Endothelial cell of umbilical vein (primary cell): Measurements from ENCODE around the gene DPP6. TPM values are rescaled to one million over a fixed set of nuclear protein-coding genes. Genes with fewer than 3 reads are reported as not detected.

Experiments used
- BruUV-seq: library from RNA; stranded (reverse); fragments of 400-500 nt; replicated peaks from 2 replicates; lab custom pipeline; 2021; lab: Mats Ljungman, UMichigan
- CTCF ChIA-PET: fragments of 300-600, 350-600 bp; sonication (Branson Sonifier 250); formaldehyde crosslinking; loops from one replicate; lab custom pipeline; 2021; ENCODE audit warnings: antibody characterized with exemption, inconsistent platforms; lab: Charles Lee
- POLR2A ChIA-PET: fragments of 300-600, 350-600 bp; sonication (Branson Sonifier 250); formaldehyde crosslinking; loops from one replicate; lab custom pipeline; 2021; ENCODE audit warnings: antibody characterized with exemption, inconsistent platforms; lab: Charles Lee
- DNase-seq: peaks from one replicate; pipeline ENCODE4 v3.0.0-alpha.2; 2011; ENCODE audit warnings: low read depth, low spot score
- FAIRE-seq: peaks from 2 replicates; lab custom pipeline; 2011; peaks lifted over from hg19 to GRCh38; lab: Jason Lieb, UNC
- H2AFZ ChIP-seq: 2 replicates; pipeline ENCODE4 v1.6.0; 2012; ENCODE audit warnings: low read depth, low read length, control low read depth, inconsistent platforms
- H3K27ac ChIP-seq: 2 replicates; pipeline ENCODE4 v1.5.1; 2011; ENCODE audit warnings: low read depth, mild to moderate bottlenecking, control low read depth, low read length, moderate library complexity; ENCODE audit not compliant: insufficient read depth
- H3K27me3 ChIP-seq, 2 experiments: 2 replicates each; pipeline versions ENCODE4 v1.6.0 to v1.6.1; 2011; ENCODE audit warnings: low read length in 2 of 2, mixed read lengths in 1 of 2; ENCODE audit not compliant: control insufficient read depth in 2 of 2, insufficient read depth in 2 of 2
- H3K36me3 ChIP-seq, 2 experiments: 2 replicates in 1 of 2; 3 replicates in 1 of 2; pipeline ENCODE4 v1.5.1; 2011; ENCODE audit warnings: low read length in 2 of 2, mild to moderate bottlenecking in 1 of 2, moderate library complexity in 1 of 2; ENCODE audit not compliant: control insufficient read depth in 2 of 2, insufficient read depth in 2 of 2; ENCODE audit errors: extremely low read depth in 1 of 2
- H3K4me1 ChIP-seq: 3 replicates; pipeline ENCODE4 v1.5.1; 2011; ENCODE audit warnings: mild to moderate bottlenecking, low read length; ENCODE audit not compliant: control insufficient read depth, insufficient read depth; ENCODE audit errors: extremely low read depth
- H3K4me2 ChIP-seq: 2 replicates; pipeline ENCODE4 v1.6.1; 2011; ENCODE audit warnings: low read length, control low read depth, mixed read lengths; ENCODE audit not compliant: insufficient read depth
- H3K4me3 ChIP-seq, 3 experiments: fragments of 200-600 bp in 1 of 3; sonication (generic), shearing (Covaris generic) in 1 of 3; replicated peaks in 1 of 3; 2 replicates each; pipeline ENCODE4 v1.5.1; 2011 to 2016; ENCODE audit warnings: control low read depth in 3 of 3, low read length in 3 of 3, mild to moderate bottlenecking in 2 of 3, inconsistent platforms in 1 of 3, low read depth in 1 of 3, moderate library complexity in 1 of 3; ENCODE audit not compliant: insufficient read depth in 1 of 3
- H3K79me2 ChIP-seq: 2 replicates; pipeline ENCODE4 v1.6.0; 2012; ENCODE audit warnings: low read length, inconsistent platforms; ENCODE audit not compliant: control insufficient read depth, insufficient read depth
- H3K9ac ChIP-seq: replicated peaks from 2 replicates; pipeline ENCODE3; 2011; ENCODE audit warnings: low read length, control low read depth; ENCODE audit not compliant: insufficient read depth; ENCODE audit errors: extremely low read depth
- H3K9me1 ChIP-seq: replicated peaks from 3 replicates; pipeline ENCODE4 v1.6.0; 2011; ENCODE audit warnings: mild to moderate bottlenecking, low read length; ENCODE audit not compliant: control insufficient read depth, insufficient read depth; ENCODE audit errors: extremely low read depth
- H3K9me3 ChIP-seq: replicated peaks from 2 replicates; pipeline ENCODE4 v1.5.1; 2012; ENCODE audit warnings: low read length, inconsistent platforms; ENCODE audit not compliant: control insufficient read depth, insufficient read depth
- H4K20me1 ChIP-seq: replicated peaks from 2 replicates; pipeline ENCODE3; 2011; ENCODE audit warnings: mild to moderate bottlenecking, low read length; ENCODE audit not compliant: control insufficient read depth, insufficient read depth; ENCODE audit errors: extremely low read depth
- EZH2 ChIP-seq: IDR thresholded peaks from 2 replicates; pipeline ENCODE4 v1.6.1; 2012; ENCODE audit warnings: borderline replicate concordance, low read depth, mild to moderate bottlenecking, moderate library complexity, low read length, inconsistent platforms; ENCODE audit not compliant: severe bottlenecking
- FOS ChIP-seq: IDR thresholded peaks from 2 replicates; pipeline ENCODE4 v1.6.1; 2011; ENCODE audit warnings: mild to moderate bottlenecking, low read length, moderate library complexity, borderline replicate concordance; ENCODE audit not compliant: insufficient read depth
- GATA2 ChIP-seq: IDR thresholded peaks from 2 replicates; pipeline ENCODE4 v1.7.0; 2011; ENCODE audit warnings: low read depth, mild to moderate bottlenecking, moderate library complexity, mixed read lengths, low read length; ENCODE audit not compliant: insufficient read length, insufficient read depth
- JUN ChIP-seq: IDR thresholded peaks from 2 replicates; pipeline ENCODE4 v1.6.1; 2011; ENCODE audit warnings: borderline replicate concordance, low read depth; ENCODE audit not compliant: insufficient read length, insufficient read depth
- MYC ChIP-seq: IDR thresholded peaks from one replicate; pipeline ENCODE4 v1.6.1; 2011; ENCODE audit warnings: mild to moderate bottlenecking, low read depth, low read length
- POLR2A ChIP-seq: IDR thresholded peaks from 2 replicates; pipeline ENCODE4 v1.6.1; 2012; ENCODE audit warnings: low read depth, mild to moderate bottlenecking, control low read depth, low read length
- POLR2AphosphoS5 ChIP-seq: IDR thresholded peaks from 2 replicates; pipeline ENCODE4 v1.6.1; 2012; ENCODE audit warnings: low read depth, mild to moderate bottlenecking, control low read depth, low read length, moderate library complexity; ENCODE audit not compliant: insufficient read depth
- dilution Hi-C: fragments of 300-500 bp; cut with MboI; formaldehyde crosslinking; loops from one replicate; pipeline ENCODE4 v1.15.0; 2019; ENCODE audit warnings: low sequenced_read_pairs; ENCODE audit not compliant: extremely low pct_ligation_motif_present
- intact Hi-C: fragments of 100-400 bp; cut with micrococcal nuclease; formaldehyde crosslinking; loops from one replicate; pipeline ENCODE4 v1.10.0; 2022
- polyA plus RNA-seq, 4 experiments: library from polyadenylated mRNA; depleted of rRNA in 3 of 4; stranded (reverse) in 3 of 4; unstranded in 1 of 4; fragments of >200 nt; gene quantifications; 2 replicates each; pipeline versions ENCODE4 v1.2.1 to v1.2.3, GENCODE V29; 2011 to 2012; ENCODE audit warnings: missing spikeins in 1 of 4
- total RNA-seq: library from RNA; stranded (reverse); gene quantifications from 2 replicates; pipeline ENCODE4 v1.2.3, GENCODE V29; 2021
- TF ChIP-seq, protein P1 (sequence below): IDR thresholded peaks from 2 replicates; pipeline ENCODE4 v1.6.1; 2011; ENCODE audit not compliant: insufficient read depth, insufficient read length
- TF ChIP-seq, protein P2 (sequence below), 2 donors: IDR thresholded peaks; 1 replicate in 1 of 2; 2 replicates in 1 of 2; pipeline ENCODE4 v1.5.1; 2011; ENCODE audit warnings: low read length in 2 of 2, mild to moderate bottlenecking in 2 of 2, moderate library complexity in 2 of 2, control low read depth in 1 of 2, inconsistent platforms in 1 of 2, low read depth in 1 of 2; ENCODE audit not compliant: insufficient read depth in 1 of 2; ENCODE audit errors: extremely low read depth in 1 of 2

Gene DPP6
- total and polyA plus RNA-seq, 2 donors (not counting 3 experiments of a cell fraction or from before 2014, with no cell fraction given): not detected

DNA sequence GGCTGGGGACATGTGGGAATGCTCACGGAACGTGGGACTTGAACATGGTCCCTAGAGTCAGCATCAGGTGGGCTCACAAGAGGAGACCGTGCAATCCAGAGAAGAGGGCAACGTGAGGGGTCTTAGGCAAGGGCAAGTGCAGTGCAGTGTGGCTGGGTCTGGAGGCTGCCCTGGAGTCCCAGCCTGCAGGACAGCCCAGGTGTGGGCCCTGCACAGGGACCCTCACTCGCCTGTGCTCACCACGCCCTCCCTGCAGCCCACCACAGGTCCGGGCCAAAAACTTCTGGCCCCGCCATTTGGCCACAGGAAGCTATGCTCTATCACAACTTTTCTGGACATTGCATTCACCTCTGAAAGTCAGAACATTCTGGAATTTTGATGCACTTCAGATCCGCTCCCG, 817.2 kb downstream of the DPP6 start:
- Histone ChIP-seq H3K36me3 (no peaks in the 10 kb centered on the region), H4K20me1 (no peaks in the 10 kb centered on the region), H3K27me3 (no peaks in the 10 kb centered on the region), H3K9ac (no peak overlapping the region), H3K27ac (no peak overlapping the region), H3K9me3 (no peaks in the 10 kb centered on the region), H3K79me2 (no peaks in the 10 kb centered on the region), H3K4me1 (no peaks in the 10 kb centered on the region), H2AFZ (no peak overlapping the region), H3K9me1 (no peaks in the 10 kb centered on the region), H3K4me2 (no peak overlapping the region), H3K4me3 (no peak overlapping the region)
- CTCF ChIA-PET: no interaction called here
- DNase-seq (no peak), FAIRE-seq (no peak)
- BruUV-seq: no TSS peak
- TF ChIP-seq POLR2A (no peak), GATA2 (no peak), MYC (no peak)
- TF ChIP-seq, protein P1, sequence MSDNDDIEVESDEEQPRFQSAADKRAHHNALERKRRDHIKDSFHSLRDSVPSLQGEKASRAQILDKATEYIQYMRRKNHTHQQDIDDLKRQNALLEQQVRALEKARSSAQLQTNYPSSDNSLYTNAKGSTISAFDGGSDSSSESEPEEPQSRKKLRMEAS: no peak
- TF ChIP-seq, protein P2, sequence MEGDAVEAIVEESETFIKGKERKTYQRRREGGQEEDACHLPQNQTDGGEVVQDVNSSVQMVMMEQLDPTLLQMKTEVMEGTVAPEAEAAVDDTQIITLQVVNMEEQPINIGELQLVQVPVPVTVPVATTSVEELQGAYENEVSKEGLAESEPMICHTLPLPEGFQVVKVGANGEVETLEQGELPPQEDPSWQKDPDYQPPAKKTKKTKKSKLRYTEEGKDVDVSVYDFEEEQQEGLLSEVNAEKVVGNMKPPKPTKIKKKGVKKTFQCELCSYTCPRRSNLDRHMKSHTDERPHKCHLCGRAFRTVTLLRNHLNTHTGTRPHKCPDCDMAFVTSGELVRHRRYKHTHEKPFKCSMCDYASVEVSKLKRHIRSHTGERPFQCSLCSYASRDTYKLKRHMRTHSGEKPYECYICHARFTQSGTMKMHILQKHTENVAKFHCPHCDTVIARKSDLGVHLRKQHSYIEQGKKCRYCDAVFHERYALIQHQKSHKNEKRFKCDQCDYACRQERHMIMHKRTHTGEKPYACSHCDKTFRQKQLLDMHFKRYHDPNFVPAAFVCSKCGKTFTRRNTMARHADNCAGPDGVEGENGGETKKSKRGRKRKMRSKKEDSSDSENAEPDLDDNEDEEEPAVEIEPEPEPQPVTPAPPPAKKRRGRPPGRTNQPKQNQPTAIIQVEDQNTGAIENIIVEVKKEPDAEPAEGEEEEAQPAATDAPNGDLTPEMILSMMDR (IDR thresholded peaks at IDR 0.05; ENCODE audit: extremely low read depth in 1 of 2, insufficient read depth in 1 of 2, low read depth in 1 of 2, low read length in 2 of 2): no peak
- dilution Hi-C loops (no loop called here), intact Hi-C loops (no loop called here)
- POLR2A ChIA-PET: no interaction called here

DNA sequence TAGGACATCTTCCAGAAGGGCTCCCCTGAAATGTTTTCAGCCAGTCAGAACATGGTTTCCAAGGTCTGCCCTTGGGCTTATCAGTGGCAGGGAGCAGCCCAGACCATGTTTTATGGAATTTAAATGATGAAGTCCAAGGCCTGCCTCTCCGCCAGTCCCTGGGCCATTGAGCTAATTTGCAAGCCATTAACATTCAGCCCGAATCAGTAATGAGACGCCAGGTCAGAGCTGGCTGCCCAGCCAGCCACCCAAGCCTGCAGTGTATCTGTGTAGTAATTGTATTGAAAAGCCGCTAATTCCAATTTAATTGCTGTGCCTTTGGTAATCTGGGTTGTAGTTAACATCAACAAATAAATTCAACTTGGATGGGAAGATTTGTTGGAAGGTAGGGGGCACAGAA, 819.3 kb downstream of the DPP6 start:
- ChIA-PET CTCF (no interaction called here), POLR2A (no interaction called here)
- TF ChIP-seq JUN: no peak
- TF ChIP-seq FOS: no peak
- TF ChIP-seq, protein P1: no peak
- TF ChIP-seq, protein P2 (IDR thresholded peaks at IDR 0.05; ENCODE audit: extremely low read depth in 1 of 2, insufficient read depth in 1 of 2, low read depth in 1 of 2, low read length in 2 of 2): no peak
- TF ChIP-seq GATA2: no peak
- no peak for TF ChIP-seq POLR2AphosphoS5
- no peak for TF ChIP-seq MYC
- no peak for TF ChIP-seq EZH2
- TF ChIP-seq POLR2A: no peak
- Histone ChIP-seq H3K27me3 (no peaks in the 10 kb centered on the region), H3K79me2 (no peaks in the 10 kb centered on the region), H3K9me1 (no peaks in the 10 kb centered on the region), H3K4me3 (no peak overlapping the region), H4K20me1 (no peaks in the 10 kb centered on the region), H3K9me3 (no peaks in the 10 kb centered on the region), H3K9ac (no peak overlapping the region), H3K4me1 (no peaks in the 10 kb centered on the region), H3K36me3 (no peaks in the 10 kb centered on the region), H2AFZ (no peak overlapping the region), H3K4me2 (no peak overlapping the region), H3K27ac (no peak overlapping the region)
- FAIRE-seq: no peak
- BruUV-seq: no TSS peak
- DNase-seq: no peak
- intact Hi-C loops (no loop called here), dilution Hi-C loops (no loop called here)
